Measurements from ENCODE around the gene MXRA8.
"Not testable (repeated sequence)": the region's sequence is repeated elsewhere in the genome, so short reads cannot be mapped to it uniquely, and the experiment has no call there.

MXRA8 gene

GRCh38 chr1:1406101-1406820 lies 47.9 kb upstream of the MXRA8 start:
- H3K27ac ChIP-seq (ENCODE audit: low read depth, low read length) = peak overlapping the region; percentile 54

DNA sequence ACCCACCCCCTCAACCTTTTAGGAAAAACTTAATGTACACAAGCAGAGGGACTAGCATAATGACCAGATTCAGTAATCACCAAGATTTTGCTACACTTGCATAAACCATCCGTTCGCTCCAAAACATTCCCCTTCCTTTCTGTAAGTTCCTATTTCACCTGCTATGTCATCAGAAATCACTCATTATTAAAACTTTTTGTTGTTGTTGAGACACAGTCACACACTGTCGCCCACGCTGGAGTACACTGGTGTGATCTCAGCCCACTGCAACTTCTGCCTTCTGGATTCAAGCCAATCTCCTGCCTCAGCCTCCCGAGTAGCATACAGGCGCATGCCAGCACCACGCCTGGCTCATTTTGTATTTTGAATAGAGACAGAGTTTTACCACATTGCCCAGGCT lies 45.3 kb upstream of the MXRA8 start:
- Histone ChIP-seq H4K20me1 (ENCODE audit: low read depth, low read length) (0 out of 2 replicates have a peak, but pooled peaks cover 6% of the 10 kb centered on the region), H3K4me3 (ENCODE audit: insufficient read depth, low read length, poor library complexity, severe bottlenecking) (no peak overlapping the region), H3K27me3 (ENCODE audit: low read length) (no peaks in the 10 kb centered on the region), H3K27ac (ENCODE audit: low read depth, low read length) (no peak overlapping the region), H3K9me2 (replicated peaks; ENCODE audit: insufficient read depth, low read length) (no peaks in the 10 kb centered on the region), H3K4me2 (ENCODE audit: low read depth, low read length, poor library complexity, severe bottlenecking) (no peak overlapping the region), H3F3A (ENCODE audit: insufficient read depth) (peaks cover 25% of the 10 kb centered on the region), H3K36me3 (ENCODE audit: low read length) (peaks cover 11% of the 10 kb centered on the region; the same call in 1 of the 2 replicates), H3K9me3 (ENCODE audit: insufficient read depth, low read length) (no peaks in the 10 kb centered on the region), H3K79me2 (ENCODE audit: insufficient read depth, low read length) (peaks cover 62% of the 10 kb centered on the region), H2AFZ (ENCODE audit: low read depth, low read length, severe bottlenecking) (no peak overlapping the region), H3K9ac (ENCODE audit: low read length) (no peak overlapping the region)
- TF ChIP-seq, protein P1, sequence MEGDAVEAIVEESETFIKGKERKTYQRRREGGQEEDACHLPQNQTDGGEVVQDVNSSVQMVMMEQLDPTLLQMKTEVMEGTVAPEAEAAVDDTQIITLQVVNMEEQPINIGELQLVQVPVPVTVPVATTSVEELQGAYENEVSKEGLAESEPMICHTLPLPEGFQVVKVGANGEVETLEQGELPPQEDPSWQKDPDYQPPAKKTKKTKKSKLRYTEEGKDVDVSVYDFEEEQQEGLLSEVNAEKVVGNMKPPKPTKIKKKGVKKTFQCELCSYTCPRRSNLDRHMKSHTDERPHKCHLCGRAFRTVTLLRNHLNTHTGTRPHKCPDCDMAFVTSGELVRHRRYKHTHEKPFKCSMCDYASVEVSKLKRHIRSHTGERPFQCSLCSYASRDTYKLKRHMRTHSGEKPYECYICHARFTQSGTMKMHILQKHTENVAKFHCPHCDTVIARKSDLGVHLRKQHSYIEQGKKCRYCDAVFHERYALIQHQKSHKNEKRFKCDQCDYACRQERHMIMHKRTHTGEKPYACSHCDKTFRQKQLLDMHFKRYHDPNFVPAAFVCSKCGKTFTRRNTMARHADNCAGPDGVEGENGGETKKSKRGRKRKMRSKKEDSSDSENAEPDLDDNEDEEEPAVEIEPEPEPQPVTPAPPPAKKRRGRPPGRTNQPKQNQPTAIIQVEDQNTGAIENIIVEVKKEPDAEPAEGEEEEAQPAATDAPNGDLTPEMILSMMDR (IDR thresholded peaks at IDR 0.05; ENCODE audit: insufficient read depth, low read length, poor library complexity, severe bottlenecking) = no peak
- no peak for TF ChIP-seq EZH2phosphoT487 (conservative IDR thresholded peaks at IDR 0.05; ENCODE audit: low read length)

More at GRCh38 chr1:1406101-1406820, 47.9 kb upstream of the MXRA8 start:
- Histone ChIP-seq H3K9me3 (ENCODE audit: insufficient read depth, low read length) (no peaks in the 10 kb centered on the region), H3K36me3 (ENCODE audit: low read length) (peaks cover 11% of the 10 kb centered on the region; the same call in 1 of the 2 replicates), H3K27me3 (ENCODE audit: low read length) (no peaks in the 10 kb centered on the region), H3K4me2 (ENCODE audit: low read depth, low read length, poor library complexity, severe bottlenecking) (peak overlapping the region; percentile 91), H3K9me2 (replicated peaks; ENCODE audit: insufficient read depth, low read length) (no peaks in the 10 kb centered on the region), H2AFZ (ENCODE audit: low read depth, low read length, severe bottlenecking) (peak overlapping the region; percentile 89), H4K20me1 (ENCODE audit: low read depth, low read length) (0 out of 2 replicates have a peak, but pooled peaks cover 7% of the 10 kb centered on the region), H3K4me3 (ENCODE audit: insufficient read depth, low read length, poor library complexity, severe bottlenecking) (peak overlapping the region; percentile 97), H3F3A (ENCODE audit: insufficient read depth) (peaks cover 25% of the 10 kb centered on the region), H3K9ac (ENCODE audit: low read length) (peak overlapping the region; percentile 99), H3K79me2 (ENCODE audit: insufficient read depth, low read length) (peaks cover 48% of the 10 kb centered on the region)
- TF ChIP-seq EZH2phosphoT487 (conservative IDR thresholded peaks at IDR 0.05; ENCODE audit: low read length) = no peak
- TF ChIP-seq, protein P1 (IDR thresholded peaks at IDR 0.05; ENCODE audit: insufficient read depth, low read length, poor library complexity, severe bottlenecking) = no peak

- not testable (repeated sequence) for H3K36me3 ChIP-seq (ENCODE audit: low read length); H3K4me2 ChIP-seq (ENCODE audit: low read depth, low read length, poor library complexity, severe bottlenecking)
Measured at GRCh38 chr1:1402901-1403392, 44.6 kb upstream of the MXRA8 start.

More at GRCh38 chr1:1402901-1403392, 44.6 kb upstream of the MXRA8 start:
- H3K27me3 ChIP-seq (ENCODE audit: low read length); H3K9me2 ChIP-seq (replicated peaks; ENCODE audit: insufficient read depth, low read length); H3K27ac ChIP-seq (ENCODE audit: low read depth, low read length); H3K9me3 ChIP-seq (ENCODE audit: insufficient read depth, low read length); H4K20me1 ChIP-seq (ENCODE audit: low read depth, low read length); H2AFZ ChIP-seq (ENCODE audit: low read depth, low read length, severe bottlenecking); H3K4me3 ChIP-seq (ENCODE audit: insufficient read depth, low read length, poor library complexity, severe bottlenecking); H3K9ac ChIP-seq (ENCODE audit: low read length): not testable (repeated sequence)
- peaks cover 19% of the 10 kb centered on the region; the same call in 1 of the 2 replicates for H3F3A ChIP-seq (ENCODE audit: insufficient read depth)
- peaks cover 62% of the 10 kb centered on the region for H3K79me2 ChIP-seq (ENCODE audit: insufficient read depth, low read length)
